ENCODE measurements around the gene ABCD3.

- TF ChIP-seq EZH2 (IDR thresholded peaks at IDR 0.05; ENCODE audit: insufficient read depth, poor library complexity, severe bottlenecking) (no peak), EZH2phosphoT487 (IDR thresholded peaks at IDR 0.05; ENCODE audit: insufficient read depth, low read depth) (no peak)
Observed at GRCh38 chr1:94383966-94384408, 34.2 kb upstream of the ABCD3 start.

All from GM23248 (cell line).